GM19023 (cell line): Measurements from ENCODE around the gene IL22RA1.

Experiments used
- ATAC-seq: cut with Tn5 transposase; IDR thresholded peaks from one replicate; pipeline ENCODE4 v1.9.1; 2021; ENCODE audit warnings: mild to moderate bottlenecking, moderate library complexity; ENCODE audit not compliant: unreplicated experiment

IL22RA1 gene

GRCh38 chr1:24080131-24080530, 62.8 kb downstream of the IL22RA1 start:
- ATAC-seq: no peak

GRCh38 chr1:24077278-24077978, 65.5 kb downstream of the IL22RA1 start:
- ATAC-seq: no peak

- ATAC-seq: no peak
These were observed 67.0 kb downstream of the IL22RA1 start for GRCh38 chr1:24075946-24076345.

- ATAC-seq: no peak
These were observed 67.4 kb downstream of the IL22RA1 start for GRCh38 chr1:24075590-24075854.

- ATAC-seq: no peak
These were observed 67.9 kb downstream of the IL22RA1 start for GRCh38 chr1:24074817-24075589.

GRCh38 chr1:24074196-24074595, 68.7 kb downstream of the IL22RA1 start:
- no peak for ATAC-seq

- no peak for ATAC-seq
These were observed 71.0 kb downstream of the IL22RA1 start for GRCh38 chr1:24071941-24072340.

GRCh38 chr1:24070821-24071393, 72.0 kb downstream of the IL22RA1 start:
- ATAC-seq: no peak

- no peak for ATAC-seq
These were observed 73.1 kb downstream of the IL22RA1 start for GRCh38 chr1:24069817-24070216.
